Activated T-helper 2 cell treated with anti-CD3 and anti-CD28 coated beads, Interferon-gamma antibody, Interleukin-2, Interleukin-4, amounts not matched to agents 10 μg/mL and 5 μg/mL and 100 μg/mL, durations not matched to agents 14 hours and 24 hours and 36 hours (primary cell): Measurements from ENCODE around the gene CD160. TPM values are rescaled to one million over a fixed set of nuclear protein-coding genes. Genes with fewer than 3 reads are reported as not detected.

Experiments used
- DNase-seq: peaks from one replicate; pipeline ENCODE4 v3.0.0; 2021; ENCODE audit warnings: low spot score
- H3K27ac Mint-ChIP-seq: one replicate; pipeline ENCODE4 v1.8.0; 2021; ENCODE audit warnings: mixed read lengths
- H3K27me3 Mint-ChIP-seq: one replicate; pipeline ENCODE4 v1.8.0; 2021; ENCODE audit warnings: low read depth, mixed read lengths
- H3K36me3 Mint-ChIP-seq: one replicate; pipeline ENCODE4 v1.8.0; 2021; ENCODE audit warnings: low read depth, mixed read lengths
- H3K4me1 Mint-ChIP-seq: one replicate; pipeline ENCODE4 v1.8.0; 2021; ENCODE audit warnings: low read depth, mixed read lengths
- H3K4me3 Mint-ChIP-seq: one replicate; pipeline ENCODE4 v1.8.0; 2021; ENCODE audit warnings: low read depth, mild to moderate bottlenecking, moderate library complexity, mixed read lengths
- H3K9me3 Mint-ChIP-seq: one replicate; pipeline ENCODE4 v1.8.0; 2021; ENCODE audit warnings: mixed read lengths
- intact Hi-C: fragments of 100-400 bp; cut with micrococcal nuclease; formaldehyde crosslinking; loops from one replicate; pipeline ENCODE4 v1.15.1; 2023
- total RNA-seq: library from RNA; stranded (reverse); gene quantifications from 2 replicates; pipeline ENCODE4 v1.2.3, GENCODE V29; 2022

CD160 gene
- total RNA-seq, 1 donor from 2014 or later, result not detected

DNA sequence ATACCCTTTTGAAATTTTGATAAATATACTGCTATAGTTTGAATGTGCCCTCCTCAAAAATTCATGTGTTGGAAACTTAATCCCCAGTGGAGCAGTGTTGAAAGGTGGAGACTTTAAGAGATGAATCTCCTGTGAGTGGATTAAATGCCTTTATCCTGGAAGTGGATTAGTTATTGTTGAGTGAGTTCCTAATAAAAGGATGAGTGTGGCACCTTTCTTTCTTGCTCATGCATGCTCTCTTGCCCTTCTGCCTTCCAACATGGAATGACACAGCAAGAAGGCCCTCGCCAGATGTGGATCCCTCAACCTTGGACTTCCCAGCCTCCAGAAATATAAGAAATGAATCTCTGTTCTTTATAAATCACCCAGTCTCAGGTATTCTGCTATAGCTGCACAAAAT, 51.8 kb downstream of the CD160 start:
- H3K27me3 Mint-ChIP-seq, result no peaks in the 10 kb centered on the region
- no peak for DNase-seq
- H3K9me3 Mint-ChIP-seq, result no peaks in the 10 kb centered on the region
- no peak overlapping the region for H3K4me3 Mint-ChIP-seq
- H3K4me1 Mint-ChIP-seq, result peaks cover 13% of the 10 kb centered on the region
- intact Hi-C loops, result no loop called here
- H3K36me3 Mint-ChIP-seq, result peaks cover 37% of the 10 kb centered on the region
- no peak overlapping the region for H3K27ac Mint-ChIP-seq

- peak overlapping the region; percentile 7 for H3K27ac Mint-ChIP-seq
- peaks cover 15% of the 10 kb centered on the region for H3K4me1 Mint-ChIP-seq
- intact Hi-C loops, result no loop called here
- DNase-seq, result no peak
- no peaks in the 10 kb centered on the region for H3K27me3 Mint-ChIP-seq
- H3K4me3 Mint-ChIP-seq, result no peak overlapping the region
- no peaks in the 10 kb centered on the region for H3K9me3 Mint-ChIP-seq
- peaks cover 32% of the 10 kb centered on the region for H3K36me3 Mint-ChIP-seq
Measured at GRCh38 chr1:145773423-145773822, 54.1 kb downstream of the CD160 start.

DNA sequence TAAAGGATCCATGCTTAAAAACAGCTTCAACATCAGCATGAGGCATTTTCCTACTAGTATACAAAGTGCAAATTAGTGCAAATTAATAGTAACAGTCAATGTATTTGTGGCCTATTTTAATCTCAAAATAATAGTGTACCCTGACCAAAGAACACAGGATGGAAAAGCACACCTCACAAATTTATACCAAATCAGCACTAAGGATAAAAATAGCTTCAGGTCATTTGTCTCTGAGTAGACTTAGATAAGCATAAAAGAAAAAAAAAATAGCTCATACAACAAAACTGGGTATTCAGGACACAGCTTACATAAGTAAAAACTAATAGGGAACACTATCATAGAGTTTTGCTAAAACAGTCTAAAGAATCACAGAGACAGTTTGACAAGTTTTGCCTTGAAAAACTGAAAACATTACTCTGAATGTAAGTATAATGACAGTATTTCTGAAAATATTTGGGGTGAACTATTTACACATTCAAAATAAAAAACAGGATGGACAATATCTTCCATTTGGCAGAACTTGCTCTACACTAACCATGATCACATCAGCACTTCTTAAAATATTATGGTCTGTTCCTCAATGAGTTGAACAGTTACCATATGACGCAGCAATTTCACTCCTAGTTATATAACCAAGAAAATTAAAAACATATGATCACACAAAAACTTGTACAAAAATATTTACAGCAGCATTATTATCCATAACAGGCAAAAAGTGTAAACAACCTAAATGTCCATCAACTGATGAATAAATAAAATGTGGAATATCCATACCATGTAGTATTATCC, 58.3 kb downstream of the CD160 start:
- intact Hi-C loops, result no loop called here

DNA sequence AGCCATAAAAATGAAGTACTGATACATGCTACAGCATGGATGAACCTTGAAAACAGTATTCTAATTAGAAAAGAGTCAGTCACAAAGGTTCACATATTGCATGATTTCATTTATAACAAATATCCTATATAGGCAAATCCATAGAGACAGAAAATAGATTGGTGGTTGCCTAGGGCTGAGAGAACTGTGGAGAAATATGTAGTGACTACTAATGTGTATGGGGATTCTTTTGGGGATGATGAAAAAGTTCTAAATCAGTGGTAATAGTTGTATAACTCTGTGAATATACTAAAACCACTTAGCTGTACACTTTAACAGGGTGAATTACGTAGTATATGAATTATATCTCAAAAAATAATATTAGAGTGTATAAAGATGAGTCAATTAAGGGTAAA, 58.8 kb downstream of the CD160 start:
- no peak overlapping the region for H3K4me3 Mint-ChIP-seq
- H3K9me3 Mint-ChIP-seq, result no peaks in the 10 kb centered on the region
- H3K4me1 Mint-ChIP-seq, result peaks cover 18% of the 10 kb centered on the region
- no peak for DNase-seq
- H3K27me3 Mint-ChIP-seq, result no peaks in the 10 kb centered on the region
- H3K36me3 Mint-ChIP-seq, result peaks cover 22% of the 10 kb centered on the region
- intact Hi-C loops, result no loop called here
- no peak overlapping the region for H3K27ac Mint-ChIP-seq

More for the DNA sequence above, 58.3 kb downstream of the CD160 start:
- H3K27me3 Mint-ChIP-seq, result no peaks in the 10 kb centered on the region
- H3K4me3 Mint-ChIP-seq, result no peak overlapping the region
- H3K27ac Mint-ChIP-seq, result no peak overlapping the region
- peaks cover 27% of the 10 kb centered on the region for H3K36me3 Mint-ChIP-seq
- no peak for DNase-seq
- H3K9me3 Mint-ChIP-seq, result no peaks in the 10 kb centered on the region
- H3K4me1 Mint-ChIP-seq, result peaks cover 19% of the 10 kb centered on the region

- intact Hi-C loops, result no loop called here
- H3K27ac Mint-ChIP-seq, result no peak overlapping the region
- peaks cover 34% of the 10 kb centered on the region for H3K36me3 Mint-ChIP-seq
- peaks cover 26% of the 10 kb centered on the region for H3K4me1 Mint-ChIP-seq
- H3K9me3 Mint-ChIP-seq, result no peaks in the 10 kb centered on the region
- H3K4me3 Mint-ChIP-seq, result no peak overlapping the region
- H3K27me3 Mint-ChIP-seq, result no peaks in the 10 kb centered on the region
- DNase-seq, result no peak
Measured at GRCh38 chr1:145782272-145783099, 63.2 kb downstream of the CD160 start.

DNA sequence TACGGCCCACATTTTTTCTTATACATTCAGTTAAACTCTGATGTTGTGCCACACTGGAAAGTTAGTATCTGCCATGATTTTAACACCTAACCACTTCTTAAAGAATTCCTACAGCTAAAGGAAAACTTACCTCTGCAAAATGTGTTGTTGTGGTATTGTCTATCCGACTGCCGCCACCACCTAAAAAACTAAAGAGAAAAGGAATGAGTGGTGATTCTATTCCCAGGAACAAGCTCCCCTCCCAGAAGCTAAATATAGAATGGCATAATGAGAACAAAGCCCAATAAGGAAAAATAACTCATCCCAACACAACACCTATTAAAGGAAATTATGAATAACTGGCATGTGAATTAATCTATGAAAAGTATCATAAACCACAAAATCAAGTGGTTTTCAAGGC, 65.1 kb downstream of the CD160 start:
- Mint-ChIP-seq H3K4me3 (no peak overlapping the region), H3K27ac (no peak overlapping the region), H3K27me3 (no peaks in the 10 kb centered on the region), H3K9me3 (no peaks in the 10 kb centered on the region), H3K36me3 (peaks cover 45% of the 10 kb centered on the region), H3K4me1 (peaks cover 27% of the 10 kb centered on the region)
- DNase-seq, result no peak
- intact Hi-C loops, result no loop called here

- DNase-seq, result no peak
- Mint-ChIP-seq H3K27me3 (no peaks in the 10 kb centered on the region), H3K4me1 (peaks cover 27% of the 10 kb centered on the region), H3K4me3 (no peak overlapping the region), H3K9me3 (no peaks in the 10 kb centered on the region), H3K36me3 (peaks cover 45% of the 10 kb centered on the region), H3K27ac (no peak overlapping the region)
- intact Hi-C loops, result no loop called here
Measured at GRCh38 chr1:145785547-145785946, 66.2 kb downstream of the CD160 start.

GRCh38 chr1:145786271-145786670, 67.0 kb downstream of the CD160 start:
- no peak overlapping the region for H3K4me3 Mint-ChIP-seq
- peaks cover 40% of the 10 kb centered on the region for H3K36me3 Mint-ChIP-seq
- H3K4me1 Mint-ChIP-seq, result peaks cover 27% of the 10 kb centered on the region
- H3K9me3 Mint-ChIP-seq, result no peaks in the 10 kb centered on the region
- intact Hi-C loops, result no loop called here
- no peak for DNase-seq
- H3K27ac Mint-ChIP-seq, result peak overlapping the region; percentile 18
- no peaks in the 10 kb centered on the region for H3K27me3 Mint-ChIP-seq

DNA sequence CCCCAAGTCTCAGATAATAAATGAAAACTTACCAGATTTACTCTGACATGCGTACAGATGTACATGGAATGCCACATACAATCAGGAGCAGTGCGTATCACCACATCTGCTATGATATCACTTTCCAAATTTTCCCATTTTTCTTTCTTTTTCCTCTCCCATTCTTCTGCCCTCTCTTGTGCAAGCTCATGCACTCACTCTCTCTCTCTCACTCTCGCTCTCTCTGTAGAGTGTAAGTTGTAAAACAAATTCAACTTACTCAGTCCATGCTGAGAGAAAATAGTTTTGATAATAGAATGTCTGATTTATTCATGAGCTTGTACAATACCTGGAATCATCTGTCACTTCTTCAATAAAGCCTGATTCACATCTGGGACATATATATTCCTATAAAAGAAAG, 69.3 kb downstream of the CD160 start:
- no peak for DNase-seq
- H3K27me3 Mint-ChIP-seq, result no peaks in the 10 kb centered on the region
- H3K4me3 Mint-ChIP-seq, result no peak overlapping the region
- no peak overlapping the region for H3K27ac Mint-ChIP-seq
- H3K9me3 Mint-ChIP-seq, result no peaks in the 10 kb centered on the region
- H3K36me3 Mint-ChIP-seq, result peaks cover 47% of the 10 kb centered on the region
- H3K4me1 Mint-ChIP-seq, result peaks cover 25% of the 10 kb centered on the region
- intact Hi-C loops, result no loop called here

Other genes with a start within 250 kb of the CD160 start
- 28.9 and 30.0 TPM in 2 replicates for gene GPR89A, start 111.5 kb upstream of the CD160 start, total RNA-seq
- 0.21 TPM in 1 of 2 replicates, not detected in the other for gene PDZK1, start 12.1 kb upstream of the CD160 start, total RNA-seq
- gene RNF115, start 104.6 kb downstream of the CD160 start, total RNA-seq, result 15.5 TPM in 2 replicates
- gene POLR3C, start 104.7 kb downstream of the CD160 start, total RNA-seq, result 31.6 and 33.4 TPM in 2 replicates
- gene NUDT17, start 126.1 kb downstream of the CD160 start, total RNA-seq, result 2.6 and 3.4 TPM in 2 replicates
- 21.1 and 21.3 TPM in 2 replicates for gene PIAS3, start 139.6 kb downstream of the CD160 start, total RNA-seq
- gene ANKRD35, start 166.4 kb downstream of the CD160 start, total RNA-seq, result 0.23 and 0.37 TPM in 2 replicates
- 0.89 and 1.1 TPM in 2 replicates for gene ITGA10, start 190.6 kb downstream of the CD160 start, total RNA-seq
- gene PEX11B, start 199.2 kb downstream of the CD160 start, total RNA-seq, result 22.1 and 23.4 TPM in 2 replicates
- 270 and 287 TPM in 2 replicates for gene RBM8A, start 208.0 kb downstream of the CD160 start, total RNA-seq
- gene LIX1L, start 238.5 kb downstream of the CD160 start, total RNA-seq, result 38.1 and 39.4 TPM in 2 replicates
- gene ANKRD34A, start 245.1 kb downstream of the CD160 start, total RNA-seq, result 4.1 TPM in 2 replicates
- gene POLR3GL, start 245.2 kb downstream of the CD160 start, total RNA-seq, result 13.2 and 14.7 TPM in 2 replicates